Middle frontal gyrus (tissue), 1 donor: Measurements from ENCODE around the gene GJB3.
"Not testable (repeated sequence)": the region's sequence is repeated elsewhere in the genome, so short reads cannot be mapped to it uniquely, and the experiment has no call there.

ENCODE experiments used
- DNase-seq: peaks from one replicate; pipeline ENCODE4 v3.0.0-alpha.2; 2015; ENCODE audit warnings: low spot score; ENCODE audit errors: extremely low spot score

GJB3 gene

DNA sequence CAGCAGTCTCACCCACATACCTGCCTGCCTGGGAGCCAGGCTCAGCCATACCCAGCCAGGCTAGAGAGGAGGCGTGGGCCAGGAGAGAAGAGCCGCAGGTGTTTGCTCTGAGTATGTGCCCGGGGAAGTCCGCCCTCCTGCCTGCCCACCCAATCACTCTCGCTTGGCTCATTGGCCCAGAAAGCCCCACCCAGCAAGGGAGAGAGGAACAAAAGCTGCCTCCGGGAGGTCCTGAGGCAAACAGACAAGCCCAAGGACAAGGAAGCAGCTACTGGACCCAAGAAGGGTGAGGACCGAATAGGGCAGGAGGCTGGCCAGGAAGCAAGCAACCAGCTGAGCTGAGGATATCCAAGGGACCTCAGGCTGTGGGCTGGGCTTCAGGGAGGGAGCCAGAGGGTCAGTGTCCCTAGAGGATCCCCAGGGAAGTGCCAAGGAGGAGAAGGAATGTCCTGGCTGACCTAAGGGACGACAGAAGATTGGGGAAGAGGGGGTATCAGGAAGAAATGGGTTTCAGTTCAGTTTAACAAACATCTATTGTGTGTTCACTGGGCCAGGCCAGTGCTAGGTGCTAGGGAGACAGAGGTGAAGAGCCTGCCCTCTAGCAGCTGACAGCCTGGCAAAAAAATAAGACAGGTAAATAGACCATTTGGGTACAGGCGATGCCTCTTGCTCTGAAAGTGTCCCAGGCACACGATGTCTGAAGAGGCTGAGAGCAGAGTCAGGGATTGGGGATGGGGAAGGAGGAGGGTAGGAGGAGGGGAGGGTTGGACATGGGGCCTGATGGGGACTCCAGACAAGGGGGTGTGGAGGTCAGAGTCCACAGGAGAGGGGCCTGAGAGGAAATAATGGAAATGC lies 21.3 kb upstream of the GJB3 start, which contains the start of gene GJB4:
Gene GJB4, plus strand, starts transcription at position 238 of the 855 bp plus-strand sequence. CDS start 1,515 bp downstream, outside the sequence.
- DNase-seq: no peak

DNA sequence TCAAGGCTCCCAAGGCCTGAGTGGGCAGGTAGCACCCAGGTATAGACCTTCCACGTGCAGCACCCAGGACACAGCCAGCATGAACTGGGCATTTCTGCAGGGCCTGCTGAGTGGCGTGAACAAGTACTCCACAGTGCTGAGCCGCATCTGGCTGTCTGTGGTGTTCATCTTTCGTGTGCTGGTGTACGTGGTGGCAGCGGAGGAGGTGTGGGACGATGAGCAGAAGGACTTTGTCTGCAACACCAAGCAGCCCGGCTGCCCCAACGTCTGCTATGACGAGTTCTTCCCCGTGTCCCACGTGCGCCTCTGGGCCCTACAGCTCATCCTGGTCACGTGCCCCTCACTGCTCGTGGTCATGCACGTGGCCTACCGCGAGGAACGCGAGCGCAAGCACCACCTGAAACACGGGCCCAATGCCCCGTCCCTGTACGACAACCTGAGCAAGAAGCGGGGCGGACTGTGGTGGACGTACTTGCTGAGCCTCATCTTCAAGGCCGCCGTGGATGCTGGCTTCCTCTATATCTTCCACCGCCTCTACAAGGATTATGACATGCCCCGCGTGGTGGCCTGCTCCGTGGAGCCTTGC lies 19.7 kb upstream of the GJB3 start:
- no peak for DNase-seq

DNA sequence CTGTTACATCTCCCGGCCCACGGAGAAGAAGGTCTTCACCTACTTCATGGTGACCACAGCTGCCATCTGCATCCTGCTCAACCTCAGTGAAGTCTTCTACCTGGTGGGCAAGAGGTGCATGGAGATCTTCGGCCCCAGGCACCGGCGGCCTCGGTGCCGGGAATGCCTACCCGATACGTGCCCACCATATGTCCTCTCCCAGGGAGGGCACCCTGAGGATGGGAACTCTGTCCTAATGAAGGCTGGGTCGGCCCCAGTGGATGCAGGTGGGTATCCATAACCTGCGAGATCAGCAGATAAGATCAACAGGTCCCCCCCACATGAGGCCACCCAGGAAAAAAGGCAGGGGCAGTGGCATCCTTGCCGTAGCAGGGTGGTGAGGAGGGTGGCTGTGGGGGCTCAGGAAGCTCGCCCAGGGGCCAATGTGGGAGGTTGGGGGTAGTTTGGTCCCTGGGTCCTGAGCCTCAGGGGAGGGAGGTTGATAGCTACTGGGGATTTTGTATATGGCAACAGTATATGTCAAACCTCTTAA lies 19.2 kb upstream of the GJB3 start:
- DNase-seq: no peak

DNA sequence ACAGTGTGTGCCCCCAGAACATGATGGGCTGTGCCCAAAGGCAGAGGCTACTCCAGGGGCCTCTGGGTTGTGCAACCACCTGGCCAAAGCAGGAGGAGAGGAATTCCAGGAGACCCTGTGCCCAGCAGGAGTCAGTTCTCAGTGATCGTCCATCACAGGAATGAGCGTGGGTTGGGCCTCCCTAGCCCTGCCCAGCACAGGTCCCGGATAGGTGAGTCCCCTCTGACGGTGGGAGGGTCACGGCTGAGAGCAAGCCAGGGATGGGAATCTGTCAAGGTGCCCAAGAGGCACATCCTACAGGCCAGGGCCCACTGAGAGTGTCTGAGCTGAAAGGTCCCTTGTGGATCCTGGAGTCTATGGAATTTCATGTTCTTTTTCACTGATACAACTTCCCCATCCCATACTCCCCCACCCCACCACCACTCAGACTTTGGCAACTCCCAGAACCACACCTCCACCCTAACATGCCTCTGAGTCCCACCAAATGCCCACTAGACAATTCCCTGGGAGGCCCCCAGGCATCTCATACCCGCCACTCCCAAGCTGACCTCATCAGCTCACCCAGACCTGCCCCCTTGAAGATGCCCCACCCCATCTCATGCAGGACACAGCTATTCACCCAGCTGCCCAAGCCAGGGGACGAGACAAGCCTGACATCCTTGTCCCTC lies 18.4 kb upstream of the GJB3 start:
- no peak for DNase-seq

DNA sequence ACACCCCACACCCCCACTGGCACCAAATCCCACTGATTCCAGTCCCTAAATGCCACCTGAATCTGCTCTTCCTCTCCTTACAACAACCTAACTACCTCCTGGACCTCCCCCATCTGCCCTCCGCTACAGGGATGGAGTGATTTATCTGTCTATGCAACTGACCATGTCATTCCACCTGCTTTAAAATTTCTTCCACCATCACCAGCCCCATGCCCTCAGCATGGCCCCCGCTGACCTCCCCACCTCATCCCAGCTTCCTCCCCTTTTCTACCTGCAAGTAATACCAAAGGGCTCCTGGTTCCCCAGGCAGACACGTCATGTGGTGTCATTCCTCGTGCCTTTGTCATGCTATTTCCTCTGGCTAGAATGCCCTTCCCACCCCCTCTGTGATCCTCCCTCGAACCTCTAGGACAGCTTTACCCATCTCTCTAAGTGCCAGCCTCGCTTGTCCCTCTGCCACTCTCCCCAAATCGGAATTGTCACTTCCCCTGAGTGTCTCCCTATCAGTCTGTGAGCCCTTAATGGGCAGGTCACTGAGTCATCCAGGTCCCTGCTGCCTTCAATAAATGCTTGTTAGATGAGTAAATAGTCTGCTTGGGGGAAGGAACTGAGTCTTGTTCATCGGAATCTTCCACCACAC lies 17.8 kb upstream of the GJB3 start:
- no peak for DNase-seq

DNA sequence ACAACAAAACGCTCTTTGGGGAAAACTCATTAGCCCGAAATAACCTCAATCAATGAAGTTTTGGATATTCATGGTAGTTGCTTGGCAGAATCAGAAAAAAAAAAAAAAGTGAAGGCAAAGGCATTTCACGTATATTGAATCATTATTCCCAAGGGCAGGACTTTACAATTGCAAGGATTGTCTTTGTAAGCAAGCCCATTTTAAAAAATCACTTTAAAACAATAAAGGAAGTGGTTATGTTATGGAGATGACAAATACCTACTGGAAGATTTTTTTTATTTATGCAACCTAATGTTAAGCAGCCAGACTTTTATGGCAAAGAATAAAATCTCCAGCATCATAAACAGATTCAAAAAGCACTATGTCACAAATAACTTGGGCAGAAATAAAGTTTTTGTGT lies 12.2 kb upstream of the GJB3 start:
- no peak for DNase-seq

DNA sequence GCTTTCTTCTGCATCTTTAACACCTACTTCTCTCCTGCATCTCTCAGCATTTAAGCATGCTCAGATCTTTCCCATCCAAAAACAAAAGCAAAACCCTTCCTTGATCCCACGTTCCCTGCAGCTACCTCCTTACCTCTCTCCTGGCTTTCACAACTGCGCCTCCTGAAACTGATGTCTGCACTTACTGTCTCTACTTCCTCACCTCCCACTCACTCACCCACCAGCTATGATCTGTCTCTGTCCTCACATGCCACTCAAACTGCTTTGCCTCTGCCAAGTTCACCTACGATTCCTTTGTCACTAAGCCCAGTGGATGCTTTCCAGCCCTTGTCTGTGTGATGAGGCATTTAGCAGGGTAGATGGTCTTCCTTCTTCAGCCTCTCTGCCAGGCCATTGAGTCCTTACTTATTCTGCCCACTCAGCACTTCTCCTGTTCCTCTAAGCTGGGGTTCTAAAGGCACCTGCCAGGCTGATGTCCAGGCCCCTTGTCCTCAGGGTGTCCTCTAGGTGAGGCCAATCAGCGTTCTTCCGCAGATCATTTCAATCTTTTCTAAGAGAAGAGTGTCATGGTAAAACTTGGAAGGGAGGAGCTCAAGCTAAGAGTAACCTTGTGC lies 10.0 kb upstream of the GJB3 start:
- DNase-seq: peak; percentile 18

DNA sequence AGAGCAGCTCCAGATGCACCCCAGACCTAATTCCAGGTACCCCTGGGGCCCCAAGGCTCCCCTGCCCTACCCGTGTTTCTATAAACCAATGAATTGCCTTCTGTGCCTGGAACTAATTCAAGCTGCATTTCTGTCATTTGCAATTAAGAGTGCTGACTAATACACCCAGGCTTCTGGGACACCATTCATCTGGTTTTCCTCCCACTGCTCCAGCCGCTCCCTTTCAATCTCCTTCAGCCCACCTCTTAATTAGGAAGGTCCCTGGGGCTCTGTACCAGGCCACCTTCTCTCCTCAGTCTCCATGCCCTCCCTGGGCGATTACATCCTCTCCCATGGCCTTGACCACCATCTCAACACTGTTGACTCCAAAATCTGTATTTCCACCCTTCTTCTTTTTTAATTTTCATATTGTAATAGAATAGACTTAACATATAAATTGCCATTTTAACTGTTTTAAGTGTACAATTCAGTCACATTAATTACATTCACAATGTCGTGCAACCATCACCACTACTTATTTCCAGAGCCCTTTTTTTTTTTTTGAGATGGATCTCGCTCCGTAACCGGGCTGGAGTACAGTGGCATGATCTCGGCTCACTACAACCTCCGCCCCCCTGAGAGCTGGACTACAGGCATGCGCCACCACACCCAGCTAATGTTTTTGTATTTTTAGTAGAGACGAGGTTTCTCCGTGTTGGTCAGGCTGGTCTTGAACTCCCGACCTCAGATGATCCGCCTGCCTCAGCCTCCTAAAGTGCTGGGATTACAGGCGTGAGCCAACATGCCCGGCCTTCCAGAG lies 9.2 kb upstream of the GJB3 start:
- DNase-seq: no peak

DNA sequence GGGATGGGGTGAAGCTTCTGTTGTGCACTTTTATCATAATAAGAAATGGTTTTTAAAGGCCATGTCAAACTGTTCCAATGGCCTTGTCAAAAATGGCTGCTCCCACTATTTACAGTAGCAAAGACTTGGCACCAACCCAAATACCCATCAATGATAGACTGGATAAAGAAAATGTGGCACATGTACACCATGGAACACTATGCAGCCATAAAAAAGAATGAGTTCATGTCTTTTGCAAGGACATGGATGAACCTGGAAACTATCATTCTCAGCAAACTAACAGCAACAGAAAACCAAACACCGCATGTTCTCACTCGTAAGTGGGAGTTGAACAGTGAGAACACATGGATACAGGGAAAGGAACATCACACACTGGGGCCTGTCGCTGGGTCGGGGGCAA lies 7.9 kb upstream of the GJB3 start:
- not testable (repeated sequence) for DNase-seq

DNA sequence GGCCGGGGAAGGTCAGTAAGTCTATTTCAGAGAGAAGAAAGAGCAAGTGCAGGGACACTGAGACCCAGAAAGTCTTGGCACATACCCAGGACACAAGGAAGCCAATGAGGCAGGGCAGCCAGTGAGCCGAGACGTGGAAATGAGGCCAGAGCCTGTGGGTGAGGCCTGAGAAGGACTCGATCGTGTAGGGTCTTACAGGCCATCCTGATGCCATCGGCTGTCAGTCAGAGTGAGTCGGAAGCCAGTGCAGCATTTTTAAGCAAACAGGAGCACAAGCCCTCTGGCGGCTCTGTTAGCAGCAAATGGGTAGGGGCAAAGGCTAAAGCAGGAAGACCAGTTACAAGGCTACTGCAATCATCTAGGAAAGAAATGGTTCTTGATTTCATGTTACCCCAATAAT lies 6.1 kb upstream of the GJB3 start:
- DNase-seq: no peak

DNA sequence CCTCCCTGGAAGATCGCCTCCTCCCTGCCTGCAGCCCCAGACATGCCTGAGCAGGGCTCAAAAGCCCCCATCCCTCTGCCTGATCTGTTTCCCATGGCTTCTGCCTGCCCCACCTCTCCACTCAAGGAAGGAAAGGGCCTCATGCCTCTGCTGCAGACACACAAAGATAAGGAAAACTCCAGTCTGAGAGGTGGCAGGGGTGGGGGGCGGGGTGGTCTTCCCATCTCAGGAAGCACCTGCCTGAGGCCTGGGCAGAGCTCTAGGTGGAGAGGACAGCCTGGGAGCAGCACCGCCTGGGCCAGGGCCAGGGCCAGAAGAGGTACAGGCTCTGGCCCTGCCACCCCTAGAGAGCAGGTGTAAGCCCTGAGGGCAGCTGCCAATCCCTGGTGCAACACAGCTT lies 4.1 kb upstream of the GJB3 start:
- DNase-seq: no peak

DNA sequence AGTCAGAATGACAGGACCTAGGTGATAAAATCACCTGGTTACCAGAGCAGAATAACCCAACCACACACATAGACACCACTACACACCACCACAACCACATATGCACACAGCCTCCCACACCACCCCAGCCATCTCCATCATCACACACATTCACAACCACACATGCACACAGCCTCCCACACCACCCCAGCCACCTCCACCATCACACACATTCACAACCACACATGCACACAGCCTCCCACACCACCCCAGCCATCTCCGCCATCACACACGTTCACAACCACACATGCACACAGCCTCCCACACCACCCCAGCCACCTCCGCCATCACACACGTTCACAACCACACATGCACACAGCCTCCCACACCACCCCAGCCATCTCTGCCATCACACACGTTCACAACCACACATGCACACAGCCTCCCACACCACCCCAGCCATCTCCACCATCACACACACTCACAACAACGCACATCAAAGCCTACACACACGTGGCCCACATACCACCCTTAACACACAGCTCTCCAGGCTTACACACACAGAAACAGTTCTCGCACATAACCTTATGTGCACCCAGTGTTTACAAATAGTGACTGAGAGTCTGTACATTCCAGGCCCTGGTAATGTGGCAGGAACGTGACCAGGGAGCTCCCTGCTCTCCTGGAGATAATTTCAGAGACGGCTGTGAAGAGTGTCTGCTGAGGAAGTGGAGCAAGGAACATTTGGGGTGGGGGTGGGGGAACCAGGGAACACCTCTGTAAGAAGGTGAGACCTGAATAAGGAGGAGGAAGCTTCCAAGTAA lies 3.3 kb upstream of the GJB3 start:
- DNase-seq: no peak

DNA sequence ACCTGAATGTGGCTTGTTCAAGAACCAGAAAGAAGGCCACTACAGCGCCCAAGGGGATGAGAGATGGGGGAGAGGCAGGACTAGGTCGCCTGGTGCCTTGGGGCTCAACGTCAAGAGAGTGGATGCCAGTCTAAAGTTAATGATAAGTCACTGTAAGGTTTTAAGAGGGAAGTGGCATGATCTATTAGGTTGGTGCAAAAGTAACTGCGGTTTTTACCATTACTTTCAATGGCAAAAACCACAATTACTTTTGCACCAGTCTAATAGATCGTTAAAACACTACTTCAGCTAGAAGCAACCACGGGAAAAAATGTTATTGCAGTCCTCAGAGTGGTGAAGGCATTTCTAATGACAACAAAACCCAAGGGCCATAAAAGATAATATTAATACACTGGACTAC lies 2.6 kb upstream of the GJB3 start:
- no peak for DNase-seq

DNA sequence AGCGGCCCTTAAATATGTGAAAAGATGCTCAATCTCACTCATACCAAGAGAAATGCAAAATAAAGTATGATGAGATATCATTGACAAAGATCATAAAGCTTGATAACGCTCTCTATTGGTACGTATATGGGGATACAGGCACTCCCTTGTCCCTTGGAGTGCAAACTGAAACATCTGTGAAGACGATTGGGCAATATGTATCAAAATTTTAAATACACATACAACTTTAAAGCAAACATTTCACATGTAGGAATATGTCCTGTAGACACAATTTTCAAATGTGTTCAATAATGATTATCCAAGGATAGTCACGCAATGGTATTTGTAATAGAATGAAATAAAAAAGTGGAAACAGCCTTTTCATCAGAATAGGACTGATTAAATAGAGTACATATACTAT lies 2.0 kb upstream of the GJB3 start:
- no peak for DNase-seq

DNA sequence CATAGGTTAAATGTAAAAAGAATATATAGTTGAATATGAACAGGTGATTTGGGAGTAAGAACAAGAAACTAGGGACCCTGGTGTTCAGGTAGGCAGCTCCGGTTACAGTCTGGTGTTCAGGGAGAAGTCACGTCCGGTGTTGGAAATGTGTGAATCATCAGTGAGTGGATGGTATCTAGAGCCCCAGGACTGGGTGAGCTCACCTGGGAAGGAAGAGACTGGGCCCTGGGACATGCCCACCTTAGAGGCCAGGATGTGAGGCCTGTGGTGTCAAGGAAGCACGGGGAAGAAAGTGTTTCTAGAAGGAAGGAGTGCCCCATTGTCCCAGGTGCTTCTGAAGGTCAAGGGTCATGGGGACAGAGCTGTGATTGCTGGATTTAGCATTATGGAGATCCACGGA lies 1.5 kb upstream of the GJB3 start:
- no peak for DNase-seq

DNA sequence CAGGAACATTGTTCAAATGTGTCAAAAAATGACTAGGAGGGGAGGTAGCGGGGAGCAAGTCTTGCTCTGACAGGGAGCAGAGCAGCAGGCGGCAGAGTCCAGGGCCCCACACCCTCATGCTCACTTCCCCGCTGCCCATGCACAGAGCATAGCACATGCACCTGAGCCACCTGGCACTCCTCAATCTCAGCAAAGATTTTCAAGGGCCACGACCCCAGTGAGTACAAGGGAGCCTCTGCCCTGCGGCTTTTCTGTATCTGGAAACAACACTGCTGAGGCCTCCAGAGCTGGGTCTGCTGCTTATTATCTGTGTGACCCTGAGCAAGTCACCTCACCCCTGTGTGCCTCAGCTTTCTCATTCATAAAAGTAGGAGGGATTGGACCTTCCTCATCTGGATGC lies 1.1 kb upstream of the GJB3 start:
- DNase-seq: no peak

DNA sequence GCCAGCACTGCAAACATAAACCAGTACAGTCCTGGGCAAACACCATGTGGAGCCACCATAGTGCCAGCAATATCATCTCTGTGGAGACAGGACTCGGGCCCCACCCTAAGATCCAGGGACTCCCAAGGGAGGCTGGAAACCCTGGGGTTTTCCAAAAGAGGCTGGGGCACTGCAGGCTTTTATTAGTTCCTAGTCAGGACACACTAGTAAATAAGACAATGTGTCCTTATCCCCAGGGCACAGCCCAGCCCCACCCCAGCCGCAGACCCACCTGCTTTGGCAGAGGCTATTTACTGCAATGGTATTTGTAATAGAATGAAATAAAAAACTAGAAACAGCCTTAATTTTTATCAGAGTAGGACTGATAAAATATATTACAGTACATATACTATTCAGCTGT lies 486 bp upstream of the GJB3 start:
- no peak for DNase-seq

DNA sequence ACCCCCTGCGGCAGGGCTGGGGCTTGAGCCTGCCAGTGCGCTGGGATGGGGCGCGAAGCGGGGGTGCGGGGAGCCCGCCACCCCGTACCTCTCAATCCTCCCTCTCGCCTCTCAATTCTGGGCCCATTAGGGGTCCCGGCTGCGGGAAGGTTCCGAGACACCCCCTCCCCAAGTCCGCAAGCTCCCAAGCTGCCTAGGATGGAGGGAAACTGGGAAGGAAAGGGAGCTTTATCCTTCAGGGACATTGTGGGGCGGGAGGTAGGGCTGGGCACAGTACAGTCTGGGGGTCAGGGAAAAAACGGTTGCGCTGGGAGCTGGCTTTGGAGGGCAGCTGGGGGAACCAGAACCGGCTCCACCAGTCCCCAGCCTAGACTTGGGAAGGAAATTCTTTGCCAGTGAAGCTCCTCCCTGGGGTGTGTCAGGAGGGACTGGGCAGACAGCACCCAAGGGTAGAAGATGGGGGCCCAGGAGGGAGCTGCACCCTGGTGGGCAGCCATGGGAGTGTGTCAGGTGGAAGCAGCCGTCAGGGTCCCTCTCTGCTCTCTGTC lies 904 bp downstream of the GJB3 start:
- DNase-seq: no peak

DNA sequence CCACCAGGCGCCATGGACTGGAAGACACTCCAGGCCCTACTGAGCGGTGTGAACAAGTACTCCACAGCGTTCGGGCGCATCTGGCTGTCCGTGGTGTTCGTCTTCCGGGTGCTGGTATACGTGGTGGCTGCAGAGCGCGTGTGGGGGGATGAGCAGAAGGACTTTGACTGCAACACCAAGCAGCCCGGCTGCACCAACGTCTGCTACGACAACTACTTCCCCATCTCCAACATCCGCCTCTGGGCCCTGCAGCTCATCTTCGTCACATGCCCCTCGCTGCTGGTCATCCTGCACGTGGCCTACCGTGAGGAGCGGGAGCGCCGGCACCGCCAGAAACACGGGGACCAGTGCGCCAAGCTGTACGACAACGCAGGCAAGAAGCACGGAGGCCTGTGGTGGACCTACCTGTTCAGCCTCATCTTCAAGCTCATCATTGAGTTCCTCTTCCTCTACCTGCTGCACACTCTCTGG lies 3.8 kb downstream of the GJB3 start:
- no peak for DNase-seq
